ENCODE measurements around the gene PTPRF. TPM values are rescaled to one million over a fixed set of nuclear protein-coding genes. Genes with fewer than 3 reads are reported as not detected.

Gene PTPRF
- total RNA-seq, 1 donor from 2014 or later, result 155 TPM

GRCh38 chr1:43551396-43551888 lies 20.8 kb downstream of the PTPRF start:
- no peak for DNase-seq (ENCODE audit: low read depth)
- no peak overlapping the region for H3K4me3 ChIP-seq (ENCODE audit: low read depth, low read length)
- TF ChIP-seq, protein P1, sequence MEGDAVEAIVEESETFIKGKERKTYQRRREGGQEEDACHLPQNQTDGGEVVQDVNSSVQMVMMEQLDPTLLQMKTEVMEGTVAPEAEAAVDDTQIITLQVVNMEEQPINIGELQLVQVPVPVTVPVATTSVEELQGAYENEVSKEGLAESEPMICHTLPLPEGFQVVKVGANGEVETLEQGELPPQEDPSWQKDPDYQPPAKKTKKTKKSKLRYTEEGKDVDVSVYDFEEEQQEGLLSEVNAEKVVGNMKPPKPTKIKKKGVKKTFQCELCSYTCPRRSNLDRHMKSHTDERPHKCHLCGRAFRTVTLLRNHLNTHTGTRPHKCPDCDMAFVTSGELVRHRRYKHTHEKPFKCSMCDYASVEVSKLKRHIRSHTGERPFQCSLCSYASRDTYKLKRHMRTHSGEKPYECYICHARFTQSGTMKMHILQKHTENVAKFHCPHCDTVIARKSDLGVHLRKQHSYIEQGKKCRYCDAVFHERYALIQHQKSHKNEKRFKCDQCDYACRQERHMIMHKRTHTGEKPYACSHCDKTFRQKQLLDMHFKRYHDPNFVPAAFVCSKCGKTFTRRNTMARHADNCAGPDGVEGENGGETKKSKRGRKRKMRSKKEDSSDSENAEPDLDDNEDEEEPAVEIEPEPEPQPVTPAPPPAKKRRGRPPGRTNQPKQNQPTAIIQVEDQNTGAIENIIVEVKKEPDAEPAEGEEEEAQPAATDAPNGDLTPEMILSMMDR (conservative IDR thresholded peaks at IDR 0.05; ENCODE audit: low read depth, low read length), result no peak

DNA sequence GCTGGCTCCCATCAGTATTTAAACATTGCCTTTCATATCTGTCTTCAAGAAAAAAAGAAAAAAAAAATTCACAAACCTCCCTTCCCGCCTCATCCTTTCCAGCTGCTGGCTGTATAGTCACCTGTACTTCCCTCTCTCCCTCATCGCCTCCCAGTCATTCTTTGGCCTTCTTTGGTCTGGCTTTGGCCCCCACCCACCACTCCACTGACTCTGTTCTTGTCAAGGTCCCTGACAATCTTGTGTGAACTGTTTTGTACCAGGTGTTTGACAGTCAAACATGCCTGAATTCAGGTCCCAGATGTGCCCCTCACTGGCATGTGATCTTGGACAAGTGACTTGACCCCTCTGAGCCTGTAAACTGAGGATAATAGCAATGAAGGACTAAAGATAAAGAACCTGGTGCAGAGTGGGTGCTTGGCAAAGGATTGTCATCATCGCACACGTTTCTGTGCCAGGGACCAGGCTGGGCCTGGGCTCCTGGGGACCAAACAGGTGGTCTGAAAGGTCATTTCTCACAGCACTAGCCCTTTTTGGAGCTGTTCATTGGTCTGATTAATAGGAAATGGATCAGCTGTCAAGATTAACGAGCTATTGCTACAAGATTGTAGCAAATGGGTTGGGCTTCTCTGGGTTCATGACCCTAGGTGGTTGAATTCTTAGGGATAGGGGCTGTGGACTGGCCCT lies 21.5 kb downstream of the PTPRF start:
- TF ChIP-seq, protein P1 (conservative IDR thresholded peaks at IDR 0.05; ENCODE audit: low read depth, low read length), result no peak
- H3K4me3 ChIP-seq (ENCODE audit: low read depth, low read length), result no peak overlapping the region
- no peak for DNase-seq (ENCODE audit: low read depth)

- DNase-seq (ENCODE audit: low read depth), result no peak
- TF ChIP-seq, protein P1 (conservative IDR thresholded peaks at IDR 0.05; ENCODE audit: low read depth, low read length), result no peak
- no peak overlapping the region for H3K4me3 ChIP-seq (ENCODE audit: low read depth, low read length)
Observed at GRCh38 chr1:43552813-43553212, 22.1 kb downstream of the PTPRF start.

DNA sequence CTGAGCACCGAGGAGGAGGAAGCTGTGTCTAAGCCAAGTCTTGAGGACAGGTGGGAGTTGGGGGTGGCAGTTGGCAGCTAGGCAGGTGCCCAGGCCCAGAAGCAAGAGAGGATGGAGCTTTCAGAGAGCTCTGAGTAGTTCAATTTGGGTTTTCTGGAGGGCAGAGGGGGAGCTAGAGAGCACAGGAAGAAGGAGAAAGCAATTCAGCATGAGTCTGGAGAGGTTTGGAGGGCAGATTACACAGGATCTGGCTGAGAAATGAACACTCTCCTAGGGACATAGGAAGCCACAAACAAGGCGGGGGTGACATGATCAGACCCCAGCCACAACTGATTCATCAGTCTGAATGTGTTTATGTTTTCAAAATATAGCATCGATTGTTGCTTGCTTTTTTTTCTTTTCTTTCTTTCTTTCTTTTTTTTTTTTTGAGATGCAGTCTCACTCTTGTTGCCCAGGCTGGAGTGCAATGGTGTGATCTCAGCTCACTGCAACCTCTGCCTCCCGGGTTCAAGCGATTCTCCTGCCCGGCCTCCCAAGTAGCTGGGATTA lies 23.8 kb downstream of the PTPRF start:
- TF ChIP-seq, protein P1 (conservative IDR thresholded peaks at IDR 0.05; ENCODE audit: low read depth, low read length), result peak; percentile 70
- no peak overlapping the region for H3K4me3 ChIP-seq (ENCODE audit: low read depth, low read length)
- no peak for DNase-seq (ENCODE audit: low read depth)

DNA sequence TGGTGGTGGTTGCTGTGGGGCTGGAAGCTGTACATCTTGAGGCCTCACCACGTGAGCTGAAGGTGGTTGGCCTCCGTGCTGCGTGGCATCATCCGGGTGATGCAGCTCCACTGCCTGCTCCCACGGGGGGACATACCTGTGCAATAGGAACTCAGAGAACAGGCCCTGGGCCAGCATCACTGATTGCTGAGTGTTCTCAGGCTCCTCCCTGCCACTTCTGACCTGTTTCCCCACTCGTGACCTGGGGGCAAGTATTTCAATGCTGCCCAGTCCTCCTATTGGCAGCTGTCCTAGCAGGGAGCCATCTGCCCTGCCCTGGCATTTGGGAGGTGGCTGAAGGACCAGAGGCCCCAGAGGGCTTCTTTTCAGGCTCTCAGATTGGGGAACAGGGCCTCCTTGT lies 26.1 kb downstream of the PTPRF start:
- TF ChIP-seq, protein P1 (conservative IDR thresholded peaks at IDR 0.05; ENCODE audit: low read depth, low read length), result no peak
- H3K4me3 ChIP-seq (ENCODE audit: low read depth, low read length), result no peak overlapping the region
- DNase-seq (ENCODE audit: low read depth), result no peak

GRCh38 chr1:43557744-43558245 lies 27.1 kb downstream of the PTPRF start:
- no peak for DNase-seq (ENCODE audit: low read depth)
- TF ChIP-seq, protein P1 (conservative IDR thresholded peaks at IDR 0.05; ENCODE audit: low read depth, low read length), result no peak
- H3K4me3 ChIP-seq (ENCODE audit: low read depth, low read length), result no peak overlapping the region

Data from epithelial cell of proximal tubule (primary cell).